Spleen (tissue), 7 donors: ENCODE measurements around the gene TEAD1.

Experiments used
- POLR2A ChIP-seq, 3 donors: fragments of 450-650 bp; IDR thresholded peaks; one replicate each; pipeline ENCODE4 v1.5.1; 2017; ENCODE audit warnings: antibody characterized with exemption in 3 of 3, mild to moderate bottlenecking in 1 of 3
- POLR2AphosphoS5 ChIP-seq, 3 donors: sonication (generic); formaldehyde crosslinking; IDR thresholded peaks; one replicate each; pipeline ENCODE4 v1.5.1; 2017; ENCODE audit warnings: antibody characterized with exemption in 3 of 3
- TF ChIP-seq, protein P1 (sequence below), 11 experiments: fragments of 200-600 bp in 7 of 11; fragments of 450-650 bp in 4 of 11; sonication (generic) in 4 of 11; IDR thresholded peaks in 8 of 11; conservative IDR thresholded peaks in 3 of 11; 1 replicate in 7 of 11; 2 replicates in 4 of 11; pipeline versions ENCODE4 v1.4.0 to v1.8.0; 2016 to 2021; ENCODE audit warnings: antibody characterized with exemption in 11 of 11, inconsistent platforms in 4 of 11, mild to moderate bottlenecking in 1 of 11
- donor health status: DM: no; HTN: no; CAD: no; lungs with moderate emphysema.
- donor health status: DM: no; HTN: no; CAD: no.
- donor health status: DM: no; HTN: no; CAD: no.

DNA sequence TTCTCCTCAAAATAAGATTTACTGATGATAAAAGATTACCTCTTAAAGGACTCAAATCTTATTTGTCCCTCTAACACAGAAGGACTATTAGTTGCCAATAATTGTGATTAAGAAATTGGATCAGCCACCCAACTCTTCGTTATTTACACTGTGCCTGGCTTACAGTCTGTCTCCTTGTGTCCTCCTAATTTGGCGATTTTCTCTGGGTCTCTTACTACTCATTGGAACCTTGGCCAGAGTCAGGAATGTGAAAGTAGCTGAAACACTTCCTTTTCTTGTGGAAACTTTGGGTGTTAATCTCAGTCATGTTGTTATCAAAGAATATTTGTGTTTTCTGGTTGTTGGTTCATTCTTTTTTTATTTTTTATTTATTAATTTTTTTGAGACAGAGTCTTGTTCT, 83.2 kb downstream of the TEAD1 start:
- TF ChIP-seq, protein P1, sequence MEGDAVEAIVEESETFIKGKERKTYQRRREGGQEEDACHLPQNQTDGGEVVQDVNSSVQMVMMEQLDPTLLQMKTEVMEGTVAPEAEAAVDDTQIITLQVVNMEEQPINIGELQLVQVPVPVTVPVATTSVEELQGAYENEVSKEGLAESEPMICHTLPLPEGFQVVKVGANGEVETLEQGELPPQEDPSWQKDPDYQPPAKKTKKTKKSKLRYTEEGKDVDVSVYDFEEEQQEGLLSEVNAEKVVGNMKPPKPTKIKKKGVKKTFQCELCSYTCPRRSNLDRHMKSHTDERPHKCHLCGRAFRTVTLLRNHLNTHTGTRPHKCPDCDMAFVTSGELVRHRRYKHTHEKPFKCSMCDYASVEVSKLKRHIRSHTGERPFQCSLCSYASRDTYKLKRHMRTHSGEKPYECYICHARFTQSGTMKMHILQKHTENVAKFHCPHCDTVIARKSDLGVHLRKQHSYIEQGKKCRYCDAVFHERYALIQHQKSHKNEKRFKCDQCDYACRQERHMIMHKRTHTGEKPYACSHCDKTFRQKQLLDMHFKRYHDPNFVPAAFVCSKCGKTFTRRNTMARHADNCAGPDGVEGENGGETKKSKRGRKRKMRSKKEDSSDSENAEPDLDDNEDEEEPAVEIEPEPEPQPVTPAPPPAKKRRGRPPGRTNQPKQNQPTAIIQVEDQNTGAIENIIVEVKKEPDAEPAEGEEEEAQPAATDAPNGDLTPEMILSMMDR (IDR thresholded peaks at IDR 0.05 in 8 of 11, conservative IDR thresholded peaks at IDR 0.05 in 3 of 11), result no peak
- TF ChIP-seq POLR2A (IDR thresholded peaks at IDR 0.05), result no peak
- no peak for TF ChIP-seq POLR2AphosphoS5 (IDR thresholded peaks at IDR 0.05)
